Psoas muscle (tissue), 8 donors: ENCODE measurements around the gene BCKDK. TPM values are rescaled to one million over a fixed set of nuclear protein-coding genes. Genes with fewer than 3 reads are reported as not detected.

Experiments used
- ATAC-seq, 4 donors: fragments of 200-7000 bp; cut with Tn5 transposase; one replicate each; pipeline ENCODE4 v1.9.1; 2020; ENCODE audit warnings: moderate library complexity in 3 of 4, mild to moderate bottlenecking in 2 of 4
- DNase-seq, 2 donors: peaks; one replicate each; pipeline ENCODE4 v3.0.0-alpha.2; 2020
- H3K27ac ChIP-seq: fragments of 200-600 bp; one replicate; pipeline ENCODE4 v1.8.0; 2022
- H3K27me3 ChIP-seq, 3 donors: fragments of 200-600 bp in 1 of 3; one replicate each; pipeline versions ENCODE4 v1.6.1 to v1.8.0; 2013 to 2022; ENCODE audit warnings: low read length in 2 of 3, mild to moderate bottlenecking in 2 of 3, moderate library complexity in 1 of 3; ENCODE audit not compliant: insufficient read depth in 3 of 3
- H3K36me3 ChIP-seq, 2 donors: fragments of 200-600 bp in 1 of 2; one replicate each; pipeline versions ENCODE4 v1.6.1 to v1.8.0; 2013 to 2022; ENCODE audit warnings: low read depth in 1 of 2, mild to moderate bottlenecking in 1 of 2, moderate library complexity in 1 of 2; ENCODE audit not compliant: insufficient read depth in 1 of 2
- H3K4me1 ChIP-seq: fragments of 200-600 bp; one replicate; pipeline ENCODE4 v1.8.0; 2022
- H3K4me3 ChIP-seq: fragments of 200-600 bp; one replicate; pipeline ENCODE4 v1.8.0; 2022; ENCODE audit warnings: mild to moderate bottlenecking
- H3K9me3 ChIP-seq: fragments of 200-600 bp; one replicate; pipeline ENCODE4 v1.8.0; 2022
- CTCF ChIP-seq: fragments of 200-600 bp; IDR thresholded peaks from one replicate; pipeline ENCODE4 v1.8.0; 2022; ENCODE audit warnings: antibody characterized with exemption
- WGBS, 3 donors: extraction: QIAGEN DNeasy Blood & Tissue Kit; methylation state at CpG; one replicate each; pipeline versions ENCODE4 v1.1.6 to v1.1.7; 2013; 5-methylcytosine and 5-hydroxymethylcytosine counted together
- intact Hi-C, 2 donors: fragments of 100-400 bp; cut with DNase I; formaldehyde crosslinking; loops; one replicate each; pipeline versions ENCODE4 v1.11.0 to v1.14.2; 2022
- polyA plus RNA-seq, 3 donors: library from polyadenylated mRNA; stranded (reverse); fragments of 200-250 nt; gene quantifications; one replicate each; pipeline ENCODE4 v1.2.3, GENCODE V29; 2013
- total RNA-seq, 4 donors: library from RNA; stranded (reverse); fragmentation: NEBNext Ultra II Directional in 2 of 4; extraction: Animal tissue kit (Norgen Biotek cat#: 25700) in 2 of 4; gene quantifications; one replicate each; pipeline versions ENCODE4 v1.2.1 to v1.2.4, GENCODE V29; 2021 to 2023
- donor health status: healthy with polysubstance abuse.
- donor health status: DM: no; HTN: no; CAD: no; lungs with moderate emphysema.
- donor health status: Bipolar disorder and iron deficiency.
- donor health status: healthy.
- donor health status: DM: yes; HTN: yes; CAD: no.
- donor health status: DM: no; HTN: no; CAD: no.
- donor health status: DM: no; HTN: no; CAD: no.
- donor health status: DM: yes; HTN: yes; CAD: no.

The BCKDK gene
- total and polyA plus RNA-seq, 7 donors = 36.7 to 72.8 (median 52.5) TPM

GRCh38 chr16:31082368-31083045 is 25.7 kb upstream of the BCKDK start:
- intact Hi-C loops = no loop called here
- no peak overlapping the region for H3K4me3 ChIP-seq
- H3K27me3 ChIP-seq = no peaks in the 10 kb centered on the region
- DNase-seq = no peak
- peaks cover 4 to 88% of the 10 kb centered on the region in 2 donors for H3K36me3 ChIP-seq
- ATAC-seq = no peak
- H3K27ac ChIP-seq = no peak overlapping the region
- WGBS, 3 donors = 67 to 68% (median 67%) methylated on average over 14 of the region's 14 CpGs
- no peak for TF ChIP-seq CTCF
- no peaks in the 10 kb centered on the region for H3K9me3 ChIP-seq
- H3K4me1 ChIP-seq = peaks cover 7% of the 10 kb centered on the region

- WGBS, 3 donors = 63 to 77% (median 64%) methylated on average over 8 to 9 of the region's 9 CpGs
- Histone ChIP-seq H3K4me3 (no peak overlapping the region), H3K9me3 (no peaks in the 10 kb centered on the region), H3K27ac (no peak overlapping the region), H3K27me3 (no peaks in the 10 kb centered on the region), H3K36me3 (peaks cover 4 to 85% of the 10 kb centered on the region in 2 donors), H3K4me1 (peaks cover 7% of the 10 kb centered on the region)
- no peak for TF ChIP-seq CTCF
- DNase-seq = no peak
- ATAC-seq = no peak
- intact Hi-C loops = no loop called here
Measured at GRCh38 chr16:31083081-31083480, 25.1 kb upstream of the BCKDK start.

GRCh38 chr16:31083556-31083955 is 24.6 kb upstream of the BCKDK start:
- Histone ChIP-seq H3K36me3 (peaks cover 4 to 83% of the 10 kb centered on the region in 2 donors), H3K27ac (no peak overlapping the region), H3K9me3 (no peaks in the 10 kb centered on the region), H3K4me3 (no peak overlapping the region), H3K4me1 (peaks cover 7% of the 10 kb centered on the region), H3K27me3 (no peaks in the 10 kb centered on the region)
- TF ChIP-seq CTCF = no peak
- WGBS, 3 donors = 59 to 78% (median 62%) methylated on average over 5 of the region's 5 CpGs
- no peak for DNase-seq
- no peak for ATAC-seq
- intact Hi-C loops = no loop called here

GRCh38 chr16:31083981-31084380 is 24.2 kb upstream of the BCKDK start:
- Histone ChIP-seq H3K27me3 (no peaks in the 10 kb centered on the region), H3K4me1 (peaks cover 7% of the 10 kb centered on the region), H3K4me3 (no peak overlapping the region), H3K36me3 (peaks cover 4 to 83% of the 10 kb centered on the region in 2 donors), H3K9me3 (no peaks in the 10 kb centered on the region), H3K27ac (no peak overlapping the region)
- peak in 1 of 2 donors; percentile 50 for DNase-seq
- no peak for TF ChIP-seq CTCF
- WGBS, 3 donors = 48 to 67% (median 50%) methylated on average over 12 to 13 of the region's 13 CpGs
- intact Hi-C loops = no loop called here
- ATAC-seq = no peak
